ENCODE data around the gene WDPCP.
"Not testable (repeated sequence)": the region's sequence is repeated elsewhere in the genome, so short reads cannot be mapped to it uniquely, and the experiment has no call there.

The WDPCP gene

GRCh38 chr2:63539416-63540162 is 48.7 kb downstream of the WDPCP start:
- no peak for DNase-seq

- DNase-seq: no peak
Measured at GRCh38 chr2:63538390-63538789, 49.9 kb downstream of the WDPCP start.

- no peak for DNase-seq
Measured at GRCh38 chr2:63537306-63537705, 51.0 kb downstream of the WDPCP start.

GRCh38 chr2:63530704-63531279 is 57.5 kb downstream of the WDPCP start:
- no peak for DNase-seq

- no peak for DNase-seq
Measured at GRCh38 chr2:63525905-63526304, 62.4 kb downstream of the WDPCP start.

- no peak for DNase-seq
Measured at GRCh38 chr2:63522950-63523349, 65.3 kb downstream of the WDPCP start.

GRCh38 chr2:63520793-63521192 is 67.5 kb downstream of the WDPCP start:
- DNase-seq: no peak

- no peak for DNase-seq
Measured at GRCh38 chr2:63514781-63515180, 73.5 kb downstream of the WDPCP start.

GRCh38 chr2:63514237-63514716 is 74.0 kb downstream of the WDPCP start:
- no peak for DNase-seq

GRCh38 chr2:63506320-63506719 is 82.0 kb downstream of the WDPCP start:
- no peak for DNase-seq

GRCh38 chr2:63503818-63504217 is 84.5 kb downstream of the WDPCP start:
- no peak for DNase-seq

GRCh38 chr2:63500398-63500797 is 87.9 kb downstream of the WDPCP start:
- no peak for DNase-seq

- DNase-seq: no peak
Measured at GRCh38 chr2:63497576-63497975, 90.7 kb downstream of the WDPCP start.

- no peak for DNase-seq
Measured at GRCh38 chr2:63494968-63495367, 93.3 kb downstream of the WDPCP start.

GRCh38 chr2:63494100-63494499 is 94.2 kb downstream of the WDPCP start:
- DNase-seq: no peak

- no peak for DNase-seq
Measured at GRCh38 chr2:63488118-63488713, 100.1 kb downstream of the WDPCP start.

- DNase-seq: no peak
Measured at GRCh38 chr2:63486861-63487290, 101.4 kb downstream of the WDPCP start.

GRCh38 chr2:63484901-63485300 is 103.4 kb downstream of the WDPCP start:
- no peak for DNase-seq

- DNase-seq: no peak
Measured at GRCh38 chr2:63484481-63484880, 103.8 kb downstream of the WDPCP start.

GRCh38 chr2:63477686-63478085 is 110.6 kb downstream of the WDPCP start:
- no peak for DNase-seq

GRCh38 chr2:63469313-63469712 is 119.0 kb downstream of the WDPCP start:
- not testable (repeated sequence) for DNase-seq

- DNase-seq: no peak
Measured at GRCh38 chr2:63465633-63466032, 122.6 kb downstream of the WDPCP start.

GRCh38 chr2:63463142-63463541 is 125.1 kb downstream of the WDPCP start:
- DNase-seq: no peak

- DNase-seq: no peak
Measured at GRCh38 chr2:63446658-63447057, 141.6 kb downstream of the WDPCP start.
